Stimulated activated memory B cell treated with anti-CD40 and anti-IgM and Interleukin-4, amounts not matched to agents 10 μg/mL and 1 μg/mL and 100 μg/mL, for 72 hours (primary cell): ENCODE results near the gene COL4A1.

Source experiments
- ATAC-seq: fragments of 150-1000 bp; cut with Tn5 transposase; 2 replicates; pipeline ENCODE4 v1.10.0; 2021
- H3K27ac Mint-ChIP-seq: one replicate; pipeline ENCODE4 v1.8.0; 2022; ENCODE audit warnings: mild to moderate bottlenecking, mixed read lengths
- H3K27me3 Mint-ChIP-seq: one replicate; pipeline ENCODE4 v1.8.0; 2022; ENCODE audit warnings: mixed read lengths
- H3K36me3 Mint-ChIP-seq: one replicate; pipeline ENCODE4 v1.8.0; 2022; ENCODE audit warnings: mixed read lengths
- H3K4me1 Mint-ChIP-seq: one replicate; pipeline ENCODE4 v1.8.0; 2022; ENCODE audit warnings: mixed read lengths
- H3K4me3 Mint-ChIP-seq: one replicate; pipeline ENCODE4 v1.8.0; 2022; ENCODE audit warnings: mild to moderate bottlenecking, moderate library complexity, mixed read lengths
- H3K9me3 Mint-ChIP-seq: one replicate; pipeline ENCODE4 v1.8.0; 2022; ENCODE audit warnings: mixed read lengths

Gene COL4A1

DNA sequence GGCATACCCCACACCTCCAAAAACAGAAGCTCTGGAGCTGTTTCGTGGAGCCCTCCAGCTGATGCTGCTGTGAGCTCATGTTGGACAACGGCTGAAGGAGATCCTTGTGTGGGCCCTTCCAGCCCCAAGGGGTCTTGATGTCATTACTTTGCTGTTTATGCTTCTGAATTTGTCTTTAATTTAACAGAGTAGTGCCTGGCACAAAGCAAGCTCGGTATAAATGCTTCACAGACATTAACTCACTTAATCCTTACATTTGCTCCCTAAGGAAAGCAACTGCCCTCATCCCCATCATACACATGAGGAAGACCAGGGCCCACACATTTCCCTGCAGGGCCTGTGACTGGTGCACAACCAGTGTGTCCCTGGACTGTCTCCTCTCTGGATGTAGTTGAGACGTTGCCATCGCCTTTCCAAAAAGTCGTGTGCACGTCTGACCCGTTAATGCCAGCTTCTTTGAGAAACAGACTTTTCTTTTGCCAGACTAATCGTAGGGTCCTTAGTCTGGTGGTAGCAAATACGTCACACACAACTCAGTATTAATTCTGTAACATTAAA, 7.6 kb downstream of the COL4A1 start:
- no peak for ATAC-seq
- Mint-ChIP-seq H3K4me1 (no peaks in the 10 kb centered on the region), H3K36me3 (no peaks in the 10 kb centered on the region), H3K9me3 (no peaks in the 10 kb centered on the region), H3K4me3 (no peak overlapping the region), H3K27ac (no peak overlapping the region), H3K27me3 (peaks cover 53% of the 10 kb centered on the region)

DNA sequence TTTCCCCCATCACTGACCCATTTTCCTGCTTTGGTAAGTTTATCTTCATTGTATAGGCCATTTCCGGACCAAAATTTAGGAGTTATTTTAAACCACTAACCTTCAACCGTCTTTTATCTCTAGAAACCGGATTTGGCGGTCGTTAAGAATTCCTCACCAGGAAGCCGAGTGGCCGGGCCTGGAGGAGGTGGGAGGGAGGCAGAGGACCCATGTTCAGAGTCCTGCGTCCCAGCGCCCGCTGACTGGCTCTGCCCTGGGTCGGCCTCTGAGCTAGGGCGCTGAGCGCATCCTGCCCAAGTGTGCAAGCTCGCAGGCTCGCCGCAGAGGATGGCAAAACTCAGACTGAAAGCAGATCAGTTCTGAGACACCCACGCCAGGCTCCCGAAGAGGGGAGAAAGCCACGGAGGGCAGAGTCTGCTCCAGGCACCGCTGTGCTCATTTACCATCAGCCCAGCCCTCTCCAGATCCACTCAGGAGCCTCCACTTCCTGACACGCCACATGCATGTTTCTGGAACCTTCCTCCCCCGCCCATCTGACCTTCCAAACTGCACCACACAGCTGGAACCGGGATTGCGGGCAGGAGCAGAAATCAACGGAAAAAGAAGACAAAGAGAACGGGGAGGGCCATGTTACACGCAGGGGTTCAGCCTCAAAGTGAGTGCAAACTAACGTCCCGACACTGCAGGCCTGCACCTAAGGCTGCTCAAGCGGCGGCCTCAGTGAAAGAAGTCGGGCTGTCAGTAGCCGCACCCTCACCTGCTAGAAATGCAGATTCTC, 8.3 kb downstream of the COL4A1 start:
- Mint-ChIP-seq H3K27ac (no peak overlapping the region), H3K4me1 (no peaks in the 10 kb centered on the region), H3K36me3 (no peaks in the 10 kb centered on the region), H3K27me3 (peaks cover 46% of the 10 kb centered on the region), H3K4me3 (no peak overlapping the region), H3K9me3 (no peaks in the 10 kb centered on the region)
- peak; percentile 36 for ATAC-seq

DNA sequence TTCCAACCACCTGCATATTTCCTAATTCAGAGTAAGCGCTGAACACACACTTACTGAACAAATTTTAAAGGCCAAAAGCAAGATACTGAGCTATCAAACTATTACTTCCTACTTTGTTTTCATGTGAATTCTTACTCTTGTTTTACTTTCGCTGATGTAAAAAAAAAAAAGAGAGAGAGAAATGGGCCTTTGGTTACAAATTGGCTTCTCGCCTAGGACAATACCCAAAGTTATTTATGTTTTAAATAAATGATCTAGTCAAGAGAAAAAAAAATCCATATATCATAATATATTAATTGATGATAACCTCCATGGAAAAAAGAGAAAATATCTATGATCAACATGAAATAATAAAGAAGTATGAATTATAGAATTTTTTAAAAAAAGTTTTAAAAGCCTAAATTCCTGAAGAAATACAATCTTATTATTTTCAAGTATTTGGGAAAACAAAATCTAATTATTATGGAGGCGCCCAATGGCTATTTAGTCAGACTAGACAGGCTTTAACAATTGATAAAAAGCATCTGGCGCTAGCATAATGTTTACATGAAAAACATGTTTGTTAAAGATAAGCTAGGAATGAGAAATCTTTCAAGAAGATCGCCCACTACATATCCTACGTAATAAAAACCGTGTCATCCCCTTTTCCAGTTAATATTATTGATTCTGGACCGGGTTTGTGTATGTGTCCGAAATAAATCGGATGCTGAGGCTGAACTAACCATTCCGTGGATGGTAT, 9.0 kb downstream of the COL4A1 start:
- Mint-ChIP-seq H3K36me3 (no peaks in the 10 kb centered on the region), H3K27ac (no peak overlapping the region), H3K9me3 (no peaks in the 10 kb centered on the region), H3K27me3 (peaks cover 38% of the 10 kb centered on the region), H3K4me1 (no peaks in the 10 kb centered on the region), H3K4me3 (no peak overlapping the region)
- no peak for ATAC-seq

DNA sequence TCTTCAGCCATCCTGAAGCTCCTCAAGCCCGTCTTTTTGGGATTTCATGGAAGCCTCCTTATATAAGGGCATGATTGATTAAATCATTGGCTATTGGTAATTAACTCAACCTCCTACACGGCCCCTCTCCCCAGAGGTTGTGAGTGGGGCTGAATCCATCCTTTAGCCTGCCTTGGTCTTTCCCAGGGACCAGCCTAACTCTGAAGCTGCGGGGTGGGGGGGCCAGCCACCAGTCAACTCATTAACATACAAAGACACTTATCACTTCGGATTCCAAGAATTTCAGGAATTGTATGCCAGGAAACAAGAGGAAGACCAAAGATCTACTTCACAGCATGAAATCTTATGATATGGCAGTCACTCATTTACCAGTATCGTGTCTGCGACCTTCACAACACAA, 9.9 kb downstream of the COL4A1 start:
- Mint-ChIP-seq H3K9me3 (no peaks in the 10 kb centered on the region), H3K4me1 (no peaks in the 10 kb centered on the region), H3K36me3 (no peaks in the 10 kb centered on the region), H3K27ac (no peak overlapping the region), H3K27me3 (peaks cover 34% of the 10 kb centered on the region), H3K4me3 (no peak overlapping the region)
- no peak for ATAC-seq

DNA sequence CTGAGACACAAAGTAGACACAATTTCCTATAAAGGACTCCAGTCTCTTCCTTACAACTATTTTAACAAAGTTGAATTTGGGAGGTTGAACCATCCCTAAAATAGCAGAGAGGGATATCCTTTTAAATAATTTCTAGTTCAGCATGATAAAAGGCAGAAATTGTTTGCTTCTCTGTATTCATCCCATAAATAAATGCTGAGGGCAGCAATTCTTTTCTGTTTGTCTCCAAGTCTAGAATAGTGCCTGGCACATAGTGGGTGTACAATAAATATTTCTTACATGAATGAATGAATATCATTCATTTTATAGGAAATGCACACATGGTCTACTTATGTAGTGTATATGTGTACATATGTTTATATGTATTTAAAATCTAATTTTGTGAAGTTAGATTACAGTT, 12.3 kb downstream of the COL4A1 start:
- no peak overlapping the region for H3K27ac Mint-ChIP-seq
- no peak for ATAC-seq
- no peaks in the 10 kb centered on the region for H3K4me1 Mint-ChIP-seq
- peaks cover 3% of the 10 kb centered on the region for H3K9me3 Mint-ChIP-seq
- H3K27me3 Mint-ChIP-seq, result peaks cover 23% of the 10 kb centered on the region
- no peak overlapping the region for H3K4me3 Mint-ChIP-seq
- no peaks in the 10 kb centered on the region for H3K36me3 Mint-ChIP-seq

DNA sequence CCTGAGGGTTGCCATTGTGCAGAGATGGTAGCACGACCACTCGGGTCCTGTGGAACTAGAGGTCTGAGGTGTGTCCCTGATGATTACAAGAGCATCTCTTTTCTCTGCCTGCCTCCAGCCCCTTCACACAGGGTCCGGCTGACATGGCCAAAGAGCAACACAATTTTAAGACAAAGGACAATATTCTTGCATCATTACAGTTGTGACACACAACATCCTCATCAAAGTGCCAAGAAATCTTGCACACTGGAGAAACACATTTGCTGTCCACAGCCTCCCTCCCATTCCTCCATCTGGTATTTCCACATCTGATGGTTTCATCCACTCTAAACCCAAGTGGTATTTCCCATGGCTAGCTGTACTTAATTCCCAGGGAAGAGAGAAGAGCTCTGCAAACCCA, 12.8 kb downstream of the COL4A1 start:
- no peaks in the 10 kb centered on the region for H3K36me3 Mint-ChIP-seq
- H3K9me3 Mint-ChIP-seq, result peaks cover 3% of the 10 kb centered on the region
- no peak overlapping the region for H3K4me3 Mint-ChIP-seq
- H3K4me1 Mint-ChIP-seq, result no peaks in the 10 kb centered on the region
- H3K27ac Mint-ChIP-seq, result no peak overlapping the region
- H3K27me3 Mint-ChIP-seq, result peaks cover 20% of the 10 kb centered on the region
- ATAC-seq, result no peak

DNA sequence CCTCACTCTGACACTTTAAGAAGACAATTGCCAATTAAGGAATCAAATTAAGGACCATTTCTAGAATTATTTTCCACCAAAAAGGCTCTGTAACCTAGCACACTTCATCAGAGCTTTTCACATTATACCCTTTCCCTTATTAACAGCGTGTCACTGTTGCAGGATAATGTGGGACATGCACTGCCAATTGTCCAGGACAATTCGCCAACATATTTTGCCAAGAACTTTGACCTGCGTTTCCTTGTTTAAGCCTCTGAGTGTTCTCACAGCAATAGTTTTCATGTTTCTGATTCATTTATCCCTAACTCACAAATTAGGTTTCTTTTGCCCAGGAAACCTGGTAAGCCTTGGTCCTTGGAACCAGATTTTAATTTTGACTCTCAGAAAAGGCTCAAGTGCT, 13.3 kb downstream of the COL4A1 start:
- Mint-ChIP-seq H3K4me1 (no peaks in the 10 kb centered on the region), H3K4me3 (no peak overlapping the region), H3K9me3 (peaks cover 3% of the 10 kb centered on the region), H3K36me3 (no peaks in the 10 kb centered on the region), H3K27ac (no peak overlapping the region), H3K27me3 (peaks cover 15% of the 10 kb centered on the region)
- ATAC-seq, result no peak

DNA sequence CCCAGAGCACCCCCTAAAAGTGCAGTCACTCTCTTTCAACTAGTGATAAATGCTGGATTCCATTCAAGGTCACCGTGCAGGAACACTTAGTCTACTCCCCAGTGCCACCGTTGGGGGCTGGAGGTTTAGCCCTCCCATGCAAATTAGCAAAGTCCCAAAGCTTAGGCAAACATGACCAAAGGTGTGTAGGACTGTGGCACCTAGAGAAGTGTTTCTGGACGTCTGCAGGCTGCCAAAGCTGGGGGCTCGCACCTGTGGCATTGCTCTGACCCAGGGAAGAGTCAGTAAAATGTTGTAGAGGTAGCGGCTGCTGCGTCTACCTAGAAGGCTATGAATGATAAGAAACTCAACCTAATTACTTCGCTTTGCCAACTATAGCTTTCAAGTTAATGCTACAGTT, 13.9 kb downstream of the COL4A1 start:
- H3K36me3 Mint-ChIP-seq, result no peaks in the 10 kb centered on the region
- peaks cover 3% of the 10 kb centered on the region for H3K9me3 Mint-ChIP-seq
- H3K4me3 Mint-ChIP-seq, result no peak overlapping the region
- no peaks in the 10 kb centered on the region for H3K4me1 Mint-ChIP-seq
- H3K27ac Mint-ChIP-seq, result no peak overlapping the region
- ATAC-seq, result no peak
- H3K27me3 Mint-ChIP-seq, result peaks cover 10% of the 10 kb centered on the region

DNA sequence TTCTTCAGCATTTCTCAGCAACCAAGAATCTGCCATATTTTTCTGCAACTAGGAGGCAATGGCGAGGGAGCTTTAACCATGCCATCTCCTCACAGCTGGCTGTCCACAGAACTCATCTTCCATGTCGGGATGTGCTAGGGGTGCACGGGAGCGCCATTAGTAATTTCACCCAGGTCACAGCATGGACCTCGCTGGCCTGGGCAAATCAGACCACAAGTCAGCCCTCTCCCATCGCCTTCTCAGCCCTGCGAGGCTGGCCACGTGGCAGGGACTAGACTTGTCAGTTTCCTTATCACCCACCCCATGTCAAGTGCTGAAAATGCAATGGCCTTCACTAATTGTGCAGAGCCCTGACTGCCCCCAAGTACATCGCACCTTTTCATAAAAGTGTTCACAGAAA, 15.7 kb downstream of the COL4A1 start:
- Mint-ChIP-seq H3K27me3 (peaks cover 3% of the 10 kb centered on the region), H3K4me1 (no peaks in the 10 kb centered on the region), H3K9me3 (peaks cover 3% of the 10 kb centered on the region), H3K4me3 (no peak overlapping the region), H3K36me3 (no peaks in the 10 kb centered on the region), H3K27ac (no peak overlapping the region)
- no peak for ATAC-seq

DNA sequence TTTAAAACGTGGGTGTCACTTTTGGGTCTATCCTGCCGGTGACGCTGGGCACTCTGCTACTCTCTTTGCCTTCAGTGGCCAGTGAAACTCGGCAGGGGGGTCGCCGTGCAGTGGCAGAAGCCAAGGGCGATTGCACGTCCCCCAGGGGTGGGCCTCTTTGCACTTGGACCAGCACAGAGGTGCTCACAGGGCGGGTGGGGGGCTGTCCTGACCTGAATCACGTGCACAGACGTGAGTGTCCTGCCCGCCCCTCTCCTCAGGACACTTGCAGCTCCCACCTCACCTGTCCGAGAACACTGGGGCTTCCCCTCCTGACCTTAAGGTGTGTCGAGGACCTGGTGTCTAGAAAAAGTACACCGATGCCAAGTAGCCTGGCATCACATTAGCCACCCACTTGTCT, 16.1 kb downstream of the COL4A1 start:
- Mint-ChIP-seq H3K9me3 (peaks cover 3% of the 10 kb centered on the region), H3K4me3 (no peak overlapping the region), H3K27me3 (peaks cover 7% of the 10 kb centered on the region), H3K36me3 (no peaks in the 10 kb centered on the region), H3K27ac (no peak overlapping the region), H3K4me1 (no peaks in the 10 kb centered on the region)
- ATAC-seq, result no peak

DNA sequence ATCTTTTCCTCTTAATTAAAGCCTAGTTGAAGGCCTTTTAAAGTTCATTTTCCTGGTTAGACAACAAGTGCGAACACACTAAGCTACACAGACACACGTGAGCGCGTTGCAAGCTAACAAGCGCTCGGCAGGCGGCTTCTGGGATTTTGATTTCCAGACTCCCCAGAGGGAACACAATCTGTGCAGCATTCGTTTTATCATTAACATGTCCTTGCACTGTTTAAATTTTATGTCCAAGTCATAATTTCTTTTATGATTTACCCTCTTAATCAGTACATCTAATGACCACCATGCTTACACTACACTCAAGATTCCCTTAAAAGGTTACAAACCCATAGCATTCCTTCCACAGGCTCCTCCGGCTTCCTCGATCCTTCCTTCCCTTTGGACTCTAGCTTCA, 16.8 kb downstream of the COL4A1 start:
- H3K27me3 Mint-ChIP-seq, result peaks cover 10% of the 10 kb centered on the region
- peaks cover 3% of the 10 kb centered on the region for H3K9me3 Mint-ChIP-seq
- no peak overlapping the region for H3K4me3 Mint-ChIP-seq
- no peak for ATAC-seq
- no peaks in the 10 kb centered on the region for H3K4me1 Mint-ChIP-seq
- H3K36me3 Mint-ChIP-seq, result no peaks in the 10 kb centered on the region
- no peak overlapping the region for H3K27ac Mint-ChIP-seq

DNA sequence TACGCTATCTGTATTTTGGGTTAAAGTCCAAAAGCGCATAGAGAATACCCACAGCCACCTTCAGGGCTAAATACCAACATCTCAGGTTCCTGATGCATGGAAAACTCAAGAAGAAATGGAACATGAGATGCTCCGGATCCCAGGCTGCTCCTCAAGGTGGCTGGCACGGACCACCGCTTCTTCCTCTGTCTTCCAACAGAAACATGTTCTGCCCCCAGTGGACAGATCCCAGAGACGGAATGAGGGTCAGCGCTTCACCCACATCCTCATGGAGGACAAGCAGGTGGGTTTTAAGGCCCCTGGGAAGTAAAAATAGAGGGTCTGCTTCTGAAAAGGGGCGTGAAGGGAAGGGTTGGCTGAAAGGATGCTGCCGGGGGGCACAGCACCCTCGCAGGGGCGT, 17.3 kb downstream of the COL4A1 start:
- Mint-ChIP-seq H3K27me3 (peaks cover 10% of the 10 kb centered on the region), H3K4me3 (no peak overlapping the region), H3K9me3 (peaks cover 3% of the 10 kb centered on the region), H3K36me3 (no peaks in the 10 kb centered on the region), H3K27ac (no peak overlapping the region), H3K4me1 (no peaks in the 10 kb centered on the region)
- no peak for ATAC-seq

DNA sequence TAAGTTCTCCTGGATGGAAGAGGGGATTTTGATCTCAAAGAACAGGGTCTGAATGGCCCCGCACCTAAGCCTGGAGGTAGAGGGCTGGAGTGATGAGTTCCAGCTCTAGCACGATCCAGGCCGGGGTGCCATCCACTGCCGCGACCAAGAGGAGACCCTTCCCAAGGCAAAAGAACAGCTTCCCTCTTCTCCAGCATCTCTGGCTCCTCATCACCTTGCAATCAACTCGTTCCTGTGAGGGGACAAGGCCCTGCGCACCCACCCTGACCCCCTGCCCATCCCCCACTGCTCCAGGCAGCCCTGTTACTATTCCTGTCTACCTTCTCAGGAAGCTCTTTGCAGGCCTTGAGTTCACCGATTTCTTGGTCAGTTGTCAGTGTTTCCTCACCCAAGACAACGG, 17.8 kb downstream of the COL4A1 start:
- H3K4me1 Mint-ChIP-seq, result no peaks in the 10 kb centered on the region
- no peaks in the 10 kb centered on the region for H3K36me3 Mint-ChIP-seq
- H3K9me3 Mint-ChIP-seq, result peaks cover 3% of the 10 kb centered on the region
- H3K27ac Mint-ChIP-seq, result no peak overlapping the region
- peaks cover 10% of the 10 kb centered on the region for H3K27me3 Mint-ChIP-seq
- H3K4me3 Mint-ChIP-seq, result no peak overlapping the region
- no peak for ATAC-seq

DNA sequence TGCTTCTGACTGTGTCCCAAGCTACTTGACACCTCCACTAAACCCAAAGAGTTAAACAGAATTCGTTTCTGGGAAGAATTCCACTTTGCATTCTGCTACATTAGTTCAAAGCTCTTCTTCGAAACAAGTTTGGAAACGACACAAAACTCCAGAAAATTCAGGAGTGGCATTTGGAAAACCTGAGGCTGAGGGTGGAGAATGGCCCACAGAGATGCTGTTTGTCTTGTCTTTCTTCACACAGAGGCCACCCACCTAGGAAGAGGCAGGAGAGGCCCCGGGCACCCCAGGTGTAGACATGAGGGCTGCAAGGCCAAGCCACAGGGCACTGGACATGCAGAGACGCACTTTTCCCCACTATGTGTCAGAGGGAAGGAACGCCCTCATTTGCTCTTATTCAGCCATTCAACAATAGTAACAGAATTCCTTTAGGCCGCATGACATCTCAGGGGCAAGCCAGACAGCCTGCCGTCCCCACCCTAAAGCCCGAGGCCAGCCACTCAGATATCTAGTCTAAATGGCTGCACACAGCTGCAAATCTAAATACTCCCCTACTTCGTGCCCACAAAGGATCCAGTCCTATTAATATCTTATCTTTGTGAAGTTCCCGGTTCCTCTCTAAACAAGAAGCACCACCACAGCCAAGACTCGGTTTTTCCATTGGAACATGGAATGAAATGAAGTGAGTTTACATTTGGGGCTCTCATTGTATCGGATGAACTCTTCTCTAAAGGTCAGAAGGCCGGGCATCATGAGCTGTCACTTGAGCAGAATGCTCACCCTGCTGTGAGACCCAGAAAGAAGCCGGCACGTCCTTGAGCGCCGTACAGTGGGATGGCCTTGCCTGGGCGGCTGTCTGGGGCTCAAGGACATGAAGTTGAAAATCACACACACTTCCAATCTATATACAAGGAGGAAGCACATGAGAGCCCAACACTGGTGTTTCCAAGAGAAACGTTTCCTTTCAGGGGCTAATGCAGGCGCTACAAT, 19.8 kb downstream of the COL4A1 start:
- no peak overlapping the region for H3K27ac Mint-ChIP-seq
- H3K9me3 Mint-ChIP-seq, result peaks cover 3% of the 10 kb centered on the region
- peaks cover 10% of the 10 kb centered on the region for H3K27me3 Mint-ChIP-seq
- no peaks in the 10 kb centered on the region for H3K36me3 Mint-ChIP-seq
- no peak for ATAC-seq
- H3K4me1 Mint-ChIP-seq, result no peaks in the 10 kb centered on the region
- no peak overlapping the region for H3K4me3 Mint-ChIP-seq
